ENCODE data around the gene LDAH. TPM values are rescaled to one million over a fixed set of nuclear protein-coding genes. Genes with fewer than 3 reads are reported as not detected.

The LDAH gene
- total RNA-seq, 3 donors from 2014 or later, result 15.2 to 20.8 (median 18.8) TPM

GRCh38 chr2:20660506-20661420 lies 162.1 kb downstream of the LDAH start:
- Histone ChIP-seq H3K36me3 (ENCODE audit: low read depth) (no peaks in the 10 kb centered on the region), H3K9me3 (no peaks in the 10 kb centered on the region), H3K4me1 (ENCODE audit: low read depth) (peaks cover 8% of the 10 kb centered on the region), H3K4me3 (no peak overlapping the region)
- TF ChIP-seq, protein P1, sequence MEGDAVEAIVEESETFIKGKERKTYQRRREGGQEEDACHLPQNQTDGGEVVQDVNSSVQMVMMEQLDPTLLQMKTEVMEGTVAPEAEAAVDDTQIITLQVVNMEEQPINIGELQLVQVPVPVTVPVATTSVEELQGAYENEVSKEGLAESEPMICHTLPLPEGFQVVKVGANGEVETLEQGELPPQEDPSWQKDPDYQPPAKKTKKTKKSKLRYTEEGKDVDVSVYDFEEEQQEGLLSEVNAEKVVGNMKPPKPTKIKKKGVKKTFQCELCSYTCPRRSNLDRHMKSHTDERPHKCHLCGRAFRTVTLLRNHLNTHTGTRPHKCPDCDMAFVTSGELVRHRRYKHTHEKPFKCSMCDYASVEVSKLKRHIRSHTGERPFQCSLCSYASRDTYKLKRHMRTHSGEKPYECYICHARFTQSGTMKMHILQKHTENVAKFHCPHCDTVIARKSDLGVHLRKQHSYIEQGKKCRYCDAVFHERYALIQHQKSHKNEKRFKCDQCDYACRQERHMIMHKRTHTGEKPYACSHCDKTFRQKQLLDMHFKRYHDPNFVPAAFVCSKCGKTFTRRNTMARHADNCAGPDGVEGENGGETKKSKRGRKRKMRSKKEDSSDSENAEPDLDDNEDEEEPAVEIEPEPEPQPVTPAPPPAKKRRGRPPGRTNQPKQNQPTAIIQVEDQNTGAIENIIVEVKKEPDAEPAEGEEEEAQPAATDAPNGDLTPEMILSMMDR (IDR thresholded peaks at IDR 0.05), result no peak
- peak; percentile 41 for ATAC-seq
- intact Hi-C loops (cut with DNase I, micrococcal nuclease), result no loop called here
- no peak for DNase-seq

DNA sequence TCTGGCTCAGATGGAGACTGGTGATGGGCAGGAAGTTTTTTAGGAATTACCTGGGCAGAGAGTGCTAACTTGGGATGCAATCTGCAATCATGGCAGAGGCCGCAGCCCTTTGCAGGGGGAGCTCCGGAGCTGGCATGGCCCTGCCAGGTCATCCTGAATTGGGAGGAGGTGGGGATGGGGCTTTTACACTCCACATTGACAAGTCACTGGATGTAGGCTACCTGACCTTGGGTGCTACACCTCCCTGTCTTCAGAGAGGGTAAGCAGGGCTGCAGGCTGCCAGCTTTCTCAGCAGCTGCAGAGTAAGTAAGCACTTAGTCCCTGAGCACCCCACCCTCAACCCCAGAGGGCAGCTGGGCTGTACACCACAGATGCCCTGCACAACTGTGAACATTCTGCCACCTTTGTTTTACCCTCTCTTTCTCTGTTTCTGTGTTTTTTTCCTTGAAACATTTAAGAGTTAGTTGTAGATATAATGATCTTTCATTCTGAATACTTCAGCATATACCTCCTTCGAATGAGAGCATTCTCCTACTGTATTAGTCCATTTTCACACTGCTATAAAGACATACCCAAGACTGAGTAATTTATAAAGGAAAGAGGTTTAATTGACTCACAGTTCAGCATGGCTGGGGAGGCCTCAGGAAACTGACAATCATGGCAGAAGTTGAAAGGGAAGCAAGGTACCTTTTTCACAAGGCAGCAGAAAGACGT lies 165.2 kb downstream of the LDAH start:
- ATAC-seq (no peak), DNase-seq (no peak)
- no peaks in the 10 kb centered on the region for H3K4me1 ChIP-seq (ENCODE audit: low read depth)
- intact Hi-C loops (cut with DNase I, micrococcal nuclease), result no loop called here
- H3K36me3 ChIP-seq (ENCODE audit: low read depth), result no peaks in the 10 kb centered on the region
- TF ChIP-seq, protein P1 (IDR thresholded peaks at IDR 0.05), result no peak
- H3K9me3 ChIP-seq, result no peaks in the 10 kb centered on the region
- H3K4me3 ChIP-seq, result no peak overlapping the region

GRCh38 chr2:20656561-20656960 lies 166.3 kb downstream of the LDAH start:
- peak in 1 of 3 donors; percentile 10 for DNase-seq
- no peak for ATAC-seq
- Histone ChIP-seq H3K4me1 (ENCODE audit: low read depth) (peaks cover 2% of the 10 kb centered on the region), H3K9me3 (no peaks in the 10 kb centered on the region), H3K36me3 (ENCODE audit: low read depth) (no peaks in the 10 kb centered on the region), H3K4me3 (no peak overlapping the region)
- TF ChIP-seq, protein P1 (IDR thresholded peaks at IDR 0.05), result no peak
- intact Hi-C loops (cut with DNase I, micrococcal nuclease), result no loop called here

- intact Hi-C loops (cut with DNase I, micrococcal nuclease), result no loop called here
- H3K36me3 ChIP-seq (ENCODE audit: low read depth), result no peaks in the 10 kb centered on the region
- no peak for ATAC-seq
- H3K4me3 ChIP-seq, result no peak overlapping the region
- H3K4me1 ChIP-seq (ENCODE audit: low read depth), result peaks cover 12% of the 10 kb centered on the region
- DNase-seq, result no peak
- H3K9me3 ChIP-seq, result no peaks in the 10 kb centered on the region
- TF ChIP-seq, protein P1 (IDR thresholded peaks at IDR 0.05), result no peak
These were observed 168.4 kb downstream of the LDAH start for GRCh38 chr2:20654535-20654813.

- Histone ChIP-seq H3K36me3 (ENCODE audit: low read depth) (no peaks in the 10 kb centered on the region), H3K4me1 (ENCODE audit: low read depth) (peaks cover 16% of the 10 kb centered on the region), H3K9me3 (no peaks in the 10 kb centered on the region), H3K4me3 (no peak overlapping the region)
- TF ChIP-seq, protein P1 (IDR thresholded peaks at IDR 0.05), result no peak
- no peak for ATAC-seq
- DNase-seq, result peak in 1 of 3 donors; percentile 16
- intact Hi-C loops (cut with DNase I, micrococcal nuclease), result no loop called here
These were observed 169.0 kb downstream of the LDAH start for GRCh38 chr2:20653695-20654534.

All from mucosa of descending colon (tissue), 3 donors.